Measurements from ENCODE around the gene RPN1. TPM values are rescaled to one million over a fixed set of nuclear protein-coding genes. Genes with fewer than 3 reads are reported as not detected.

The RPN1 gene
- total and polyA plus RNA-seq, 3 donors from 2014 or later: 200 to 266 (median 259) TPM

GRCh38 chr3:128573160-128573559 lies 77.5 kb downstream of the RPN1 start:
- TF ChIP-seq CTCF (IDR thresholded peaks at IDR 0.05): no peak
- no peak for TF ChIP-seq POLR2A (IDR thresholded peaks at IDR 0.05)
- Histone ChIP-seq H3K36me3 (ENCODE audit: low read depth, missing control alignments) (no peaks in the 10 kb centered on the region), H3K4me3 (no peak overlapping the region), H3K9me3 (no peaks in the 10 kb centered on the region), H3K27ac (no peak overlapping the region), H3K4me1 (no peaks in the 10 kb centered on the region), H3K27me3 (no peaks in the 10 kb centered on the region)
- no peak for DNase-seq
- WGBS, 2 donors: 55 to 71% methylated on average over 5 to 6 of the region's 6 CpGs
- intact Hi-C loops (cut with DNase I; ENCODE audit: low total_unique reads): no loop called here

GRCh38 chr3:128572644-128573105 lies 77.9 kb downstream of the RPN1 start:
- intact Hi-C loops (cut with DNase I; ENCODE audit: low total_unique reads): no loop called here
- no peak overlapping the region for H3K4me3 ChIP-seq
- H3K36me3 ChIP-seq (ENCODE audit: low read depth, missing control alignments): no peaks in the 10 kb centered on the region
- no peak for DNase-seq
- H3K9me3 ChIP-seq: no peaks in the 10 kb centered on the region
- WGBS, 2 donors: 55 to 59% methylated on average over 5 of the region's 5 CpGs
- TF ChIP-seq POLR2A (IDR thresholded peaks at IDR 0.05) (no peak), CTCF (IDR thresholded peaks at IDR 0.05) (peak in 1 of 3 experiments; percentile 16)
- no peaks in the 10 kb centered on the region for H3K4me1 ChIP-seq
- no peaks in the 10 kb centered on the region for H3K27me3 ChIP-seq
- H3K27ac ChIP-seq: no peak overlapping the region

DNA sequence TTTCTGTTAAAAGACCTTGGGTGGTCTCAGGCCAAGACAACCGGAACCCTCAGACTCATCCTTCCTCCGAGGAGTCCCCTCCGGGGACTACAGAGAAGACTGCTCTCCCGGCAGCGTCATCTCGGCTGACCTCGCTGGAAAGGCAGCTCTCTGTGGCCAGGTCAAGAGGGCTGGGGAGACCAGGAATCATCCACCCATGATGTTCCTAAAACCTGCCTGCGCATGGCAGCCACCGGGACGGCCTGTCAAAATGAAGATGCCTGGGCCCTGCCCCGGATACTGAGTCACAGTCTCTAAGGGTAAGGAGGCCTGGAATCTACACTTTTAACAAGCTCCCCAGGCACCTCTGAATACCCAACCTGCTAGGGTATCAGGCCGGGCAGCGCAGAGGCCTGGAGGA lies 78.6 kb downstream of the RPN1 start:
- no peaks in the 10 kb centered on the region for H3K27me3 ChIP-seq
- no peaks in the 10 kb centered on the region for H3K9me3 ChIP-seq
- H3K36me3 ChIP-seq (ENCODE audit: low read depth, missing control alignments): no peaks in the 10 kb centered on the region
- no peak overlapping the region for H3K27ac ChIP-seq
- no peak overlapping the region for H3K4me3 ChIP-seq
- no peaks in the 10 kb centered on the region for H3K4me1 ChIP-seq
- WGBS, 2 donors: 85 to 90% methylated on average over 13 of the region's 13 CpGs
- DNase-seq: no peak
- no peak for TF ChIP-seq POLR2A (IDR thresholded peaks at IDR 0.05)
- TF ChIP-seq CTCF (IDR thresholded peaks at IDR 0.05): no peak
- intact Hi-C loops (cut with DNase I; ENCODE audit: low total_unique reads): no loop called here

Other genes starting within 250 kb of the RPN1 start
- 10 to 100 TPM; 18.3 to 46.0 TPM for gene DNAJB8, start 183.9 kb downstream of the RPN1 start, total RNA-seq
- 75.0 TPM for gene DNAJB8, start 183.9 kb downstream of the RPN1 start, polyA plus RNA-seq (ENCODE audit: insufficient read depth, low read depth, low replicate concordance)
- 10 to 100 TPM; 11.9 to 13.5 TPM for gene GATA2, start 157.6 kb downstream of the RPN1 start, total RNA-seq
- gene GATA2, start 157.6 kb downstream of the RPN1 start, polyA plus RNA-seq (ENCODE audit: insufficient read depth, low read depth, low replicate concordance): 6.6 TPM
- 100 to 1,000 TPM; 148 to 150 TPM for gene RAB7A, start 75.4 kb upstream of the RPN1 start, total RNA-seq
- gene RAB7A, start 75.4 kb upstream of the RPN1 start, polyA plus RNA-seq (ENCODE audit: insufficient read depth, low read depth, low replicate concordance): 152 TPM
- 10 to 100 TPM; 80.4 to 80.6 TPM for gene ACAD9, start 228.8 kb upstream of the RPN1 start, total RNA-seq
- 49.5 TPM for gene ACAD9, start 228.8 kb upstream of the RPN1 start, polyA plus RNA-seq (ENCODE audit: insufficient read depth, low read depth, low replicate concordance)

Measured in testis (tissue), 3 donors.